Tongue (tissue), 2 donors: ENCODE data around the gene DDX39A. TPM values are rescaled to one million over a fixed set of nuclear protein-coding genes. Genes with fewer than 3 reads are reported as not detected.

Experiments used
- DNase-seq: peaks from one replicate; pipeline ENCODE4 v3.0.0-alpha.2; 2015
- total RNA-seq: library from RNA; depleted of rRNA; stranded (reverse); fragments of >200 nt; gene quantifications from one replicate; pipeline ENCODE4 v1.2.3, GENCODE V29; 2014

DDX39A gene
- total RNA-seq, 1 donor from 2014 or later: 48.2 TPM

- no peak for DNase-seq
Observed at GRCh38 chr19:14434543-14435319, 15.6 kb upstream of the DDX39A start.

GRCh38 chr19:14433554-14434501 is 14.7 kb upstream of the DDX39A start:
- peak; percentile 24 for DNase-seq

GRCh38 chr19:14432791-14433553 is 13.8 kb upstream of the DDX39A start, which contains the start of gene PKN1:
TSS of gene PKN1 (plus strand) at chr19:14433306. CDS start at chr19:14433522, 216 bp downstream.
- peak; percentile 81 for DNase-seq

GRCh38 chr19:14430712-14431111 is 11.6 kb upstream of the DDX39A start:
- no peak for DNase-seq

GRCh38 chr19:14428882-14429416 is 9.8 kb upstream of the DDX39A start:
- no peak for DNase-seq

- no peak for DNase-seq
Observed at GRCh38 chr19:14427461-14427860, 8.3 kb upstream of the DDX39A start.

GRCh38 chr19:14425696-14426138 is 6.6 kb upstream of the DDX39A start:
- no peak for DNase-seq

- peak; percentile 94 for DNase-seq
Observed at GRCh38 chr19:14418856-14419105, 360 bp downstream of the DDX39A start.

GRCh38 chr19:14416817-14417231 is 2.3 kb downstream of the DDX39A start:
- no peak for DNase-seq

GRCh38 chr19:14414926-14415690 is 4.0 kb downstream of the DDX39A start:
- no peak for DNase-seq

- no peak for DNase-seq
Observed at GRCh38 chr19:14413693-14414181, 5.4 kb downstream of the DDX39A start.

GRCh38 chr19:14412996-14413692 is 6.0 kb downstream of the DDX39A start:
- no peak for DNase-seq

- DNase-seq: no peak
Observed at GRCh38 chr19:14412324-14412995, 6.7 kb downstream of the DDX39A start.

- DNase-seq: no peak
Observed at GRCh38 chr19:14411938-14412245, 7.2 kb downstream of the DDX39A start.

GRCh38 chr19:14411161-14411937 is 7.8 kb downstream of the DDX39A start:
- DNase-seq: no peak

- no peak for DNase-seq
Observed at GRCh38 chr19:14410091-14411051, 8.8 kb downstream of the DDX39A start.

GRCh38 chr19:14409146-14410023 is 9.8 kb downstream of the DDX39A start:
- DNase-seq: no peak
